ENCODE measurements around the gene KCNA3.

GRCh38 chr1:110628323-110629105, 46.2 kb downstream of the KCNA3 start:
- TF ChIP-seq CTCF (IDR thresholded peaks at IDR 0.05 in 2 of 3, conservative IDR thresholded peaks at IDR 0.05 in 1 of 3; ENCODE audit: insufficient read depth in 2 of 3, low read depth in 1 of 3, low read length in 3 of 3) (no peak), REST (IDR thresholded peaks at IDR 0.05; ENCODE audit: borderline replicate concordance) (no peak), REST (CRISPR knock-in tag; IDR thresholded peaks at IDR 0.05; ENCODE audit: low read depth) (no peak), NR3C1 (CRISPR knock-in tag; IDR thresholded peaks at IDR 0.05) (no peak), BCL6 (CRISPR knock-in tag; IDR thresholded peaks at IDR 0.05) (no peak), ZNF511 (CRISPR knock-in tag; IDR thresholded peaks at IDR 0.05) (no peak), MCM2 (IDR thresholded peaks at IDR 0.05; ENCODE audit: low read depth) (no peak), MXI1 (IDR thresholded peaks at IDR 0.05; ENCODE audit: low read depth, low read length) (no peak), STAT5A (IDR thresholded peaks at IDR 0.05; ENCODE audit: borderline replicate concordance, low read length) (no peak), ZNF764 (CRISPR knock-in tag; IDR thresholded peaks at IDR 0.05; ENCODE audit: low read depth) (no peak), EP300 (IDR thresholded peaks at IDR 0.05; ENCODE audit: low read length) (no peak), ELF4 (CRISPR knock-in tag; IDR thresholded peaks at IDR 0.05) (no peak)
